ENCODE results near the gene DOCK4. TPM values are rescaled to one million over a fixed set of nuclear protein-coding genes. Genes with fewer than 3 reads are reported as not detected.

Gene DOCK4
- total RNA-seq, 4 donors from 2014 or later: 12.7 to 28.4 (median 19.5) TPM

- in situ Hi-C loops (cut with MboI; ENCODE audit: low pct_ligation_motif_present in 1 of 4, low pct_unique_long_range_greater_than_20kb in 1 of 4, low sequenced_read_pairs in 3 of 4): loop anchor here in 2 of 4 donors (25.0 kb wide), 2 partner anchors 176 to 251 kb away; partner anchors contain the start of gene IFRD1 (in 1 of the 2)
- no peak for DNase-seq
- Histone ChIP-seq H3K4me1 (peaks cover 0 to 27% (median 18%) of the 10 kb centered on the region in 4 donors), H3K9me3 (no peaks in the 10 kb centered on the region), H3K27ac (no peak overlapping the region), H3K27me3 (no peaks in the 10 kb centered on the region), H3K36me3 (no peaks in the 10 kb centered on the region), H3K4me3 (no peak overlapping the region)
- 37% methylated on average over 1 of the region's 1 CpG; no CpG with 5 or more reads in 1 of the 2 donors for WGBS, 2 donors (ENCODE audit: low coverage in 1 of 2)
- TF ChIP-seq POLR2A (IDR thresholded peaks at IDR 0.05) (no peak), POLR2AphosphoS5 (IDR thresholded peaks at IDR 0.05) (no peak), EP300 (IDR thresholded peaks at IDR 0.05; ENCODE audit: low read depth) (no peak)
- TF ChIP-seq, protein P1, sequence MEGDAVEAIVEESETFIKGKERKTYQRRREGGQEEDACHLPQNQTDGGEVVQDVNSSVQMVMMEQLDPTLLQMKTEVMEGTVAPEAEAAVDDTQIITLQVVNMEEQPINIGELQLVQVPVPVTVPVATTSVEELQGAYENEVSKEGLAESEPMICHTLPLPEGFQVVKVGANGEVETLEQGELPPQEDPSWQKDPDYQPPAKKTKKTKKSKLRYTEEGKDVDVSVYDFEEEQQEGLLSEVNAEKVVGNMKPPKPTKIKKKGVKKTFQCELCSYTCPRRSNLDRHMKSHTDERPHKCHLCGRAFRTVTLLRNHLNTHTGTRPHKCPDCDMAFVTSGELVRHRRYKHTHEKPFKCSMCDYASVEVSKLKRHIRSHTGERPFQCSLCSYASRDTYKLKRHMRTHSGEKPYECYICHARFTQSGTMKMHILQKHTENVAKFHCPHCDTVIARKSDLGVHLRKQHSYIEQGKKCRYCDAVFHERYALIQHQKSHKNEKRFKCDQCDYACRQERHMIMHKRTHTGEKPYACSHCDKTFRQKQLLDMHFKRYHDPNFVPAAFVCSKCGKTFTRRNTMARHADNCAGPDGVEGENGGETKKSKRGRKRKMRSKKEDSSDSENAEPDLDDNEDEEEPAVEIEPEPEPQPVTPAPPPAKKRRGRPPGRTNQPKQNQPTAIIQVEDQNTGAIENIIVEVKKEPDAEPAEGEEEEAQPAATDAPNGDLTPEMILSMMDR (IDR thresholded peaks at IDR 0.05): no peak
- intact Hi-C loops (cut with DNase I; ENCODE audit: low total_unique reads): no loop called here
Observed at GRCh38 chr7:112211348-112211907, 5.2 kb upstream of the DOCK4 start.

GRCh38 chr7:112207765-112208164 is 1.6 kb upstream of the DOCK4 start:
- Histone ChIP-seq H3K27ac (no peak overlapping the region), H3K36me3 (no peaks in the 10 kb centered on the region), H3K9me3 (no peaks in the 10 kb centered on the region), H3K4me1 (peaks cover 0 to 44% (median 26%) of the 10 kb centered on the region in 4 donors), H3K4me3 (peak overlapping the region in 1 of 4 donors; percentile 89), H3K27me3 (peaks cover 2% of the 10 kb centered on the region)
- WGBS, 2 donors (ENCODE audit: low coverage in 1 of 2): 88 to 95% methylated on average over 2 to 6 of the region's 6 CpGs
- TF ChIP-seq EP300 (IDR thresholded peaks at IDR 0.05; ENCODE audit: low read depth) (no peak), POLR2AphosphoS5 (IDR thresholded peaks at IDR 0.05) (no peak), POLR2A (IDR thresholded peaks at IDR 0.05) (no peak)
- TF ChIP-seq, protein P1 (IDR thresholded peaks at IDR 0.05): no peak
- in situ Hi-C loops (cut with MboI; ENCODE audit: low pct_ligation_motif_present in 1 of 4, low pct_unique_long_range_greater_than_20kb in 1 of 4, low sequenced_read_pairs in 3 of 4): loop anchor here in 2 of 4 donors (25.0 kb wide), 2 partner anchors 180 to 255 kb away; partner anchors contain the start of gene IFRD1 (in 1 of the 2)
- DNase-seq: no peak
- intact Hi-C loops (cut with DNase I; ENCODE audit: low total_unique reads): no loop called here

DNA sequence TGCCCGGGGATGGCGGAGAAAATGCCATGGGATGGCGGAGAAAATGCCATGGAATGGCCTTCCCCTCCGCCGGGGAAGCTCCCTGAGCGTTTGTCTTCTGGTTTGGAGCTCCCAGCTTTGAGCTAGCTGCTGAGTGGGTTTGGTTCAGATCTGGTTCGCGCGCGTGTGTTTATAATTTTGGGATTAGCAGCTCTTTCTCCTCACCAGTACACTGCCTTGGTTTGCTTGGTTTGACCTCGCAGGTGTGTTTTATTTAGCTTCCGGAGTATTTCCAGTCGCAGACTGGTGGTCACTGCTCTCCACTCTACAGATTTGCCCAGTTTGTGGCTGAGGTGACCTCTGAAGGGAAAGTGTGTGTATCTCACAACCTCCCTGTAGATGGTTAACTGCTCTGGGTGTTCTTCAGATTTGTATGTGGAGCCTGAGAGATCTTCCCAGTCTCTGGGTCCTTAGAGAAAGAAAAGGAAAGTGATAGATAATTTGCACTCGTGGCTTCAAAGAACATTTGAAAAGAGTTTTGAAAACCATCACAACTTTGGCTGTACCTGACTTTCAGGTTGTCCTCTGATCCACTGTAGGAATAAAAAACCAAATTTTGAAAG is 893 bp upstream of the DOCK4 start:
- peaks cover 0 to 44% (median 25%) of the 10 kb centered on the region in 4 donors for H3K4me1 ChIP-seq
- H3K4me3 ChIP-seq: peak overlapping the region; percentile 64 to 94 (median 86)
- no peak for TF ChIP-seq POLR2A (IDR thresholded peaks at IDR 0.05)
- TF ChIP-seq, protein P1 (IDR thresholded peaks at IDR 0.05): no peak
- no peak for TF ChIP-seq EP300 (IDR thresholded peaks at IDR 0.05; ENCODE audit: low read depth)
- intact Hi-C loops (cut with DNase I; ENCODE audit: low total_unique reads): no loop called here
- no peaks in the 10 kb centered on the region for H3K9me3 ChIP-seq
- peaks cover 2% of the 10 kb centered on the region for H3K27me3 ChIP-seq
- DNase-seq: no peak
- WGBS, 2 donors (ENCODE audit: low coverage in 1 of 2): 0 to 2% methylated on average over 1 to 14 of the region's 14 CpGs
- in situ Hi-C loops (cut with MboI; ENCODE audit: low pct_ligation_motif_present in 1 of 4, low pct_unique_long_range_greater_than_20kb in 1 of 4, low sequenced_read_pairs in 3 of 4): loop anchor here in 2 of 4 donors (25.0 kb wide), 2 partner anchors 180 to 255 kb away; partner anchors contain the start of gene IFRD1 (in 1 of the 2)
- peak overlapping the region; percentile 86 to 91 (median 88) for H3K27ac ChIP-seq
- H3K36me3 ChIP-seq: no peaks in the 10 kb centered on the region
